HEK293T (cell line): ENCODE data around the gene FOXP2.

Experiments used
- CTCF ChIA-PET: fragments of 350-600 bp; formaldehyde crosslinking; extraction: SDS; loops from one replicate; lab custom pipeline; 2021; ENCODE audit warnings: antibody characterized with exemption, inconsistent platforms; lab: Yijun Ruan, JAX
- POLR2A ChIA-PET: fragments of 350-600 bp; formaldehyde crosslinking; extraction: SDS; loops from one replicate; lab custom pipeline; 2020; ENCODE audit warnings: antibody characterized with exemption, inconsistent platforms; lab: Yijun Ruan, JAX
- DNase-seq: peaks from one replicate; pipeline ENCODE4 v3.0.0; 2012; ENCODE audit warnings: mixed read lengths; ENCODE audit errors: extremely low spot score
- ARNT ChIP-seq: fragments of 450-650 bp; IDR thresholded peaks from 2 replicates; pipeline ENCODE4 v1.6.1; 2017; ENCODE audit warnings: mild to moderate bottlenecking
- BHLHE40 ChIP-seq: fragments of 450-650 bp; IDR thresholded peaks from 2 replicates; pipeline ENCODE4 v1.6.1; 2016; ENCODE audit warnings: mild to moderate bottlenecking, moderate library complexity, borderline replicate concordance
- CTBP1 ChIP-seq: fragments of 450-650 bp; IDR thresholded peaks from 2 replicates; pipeline ENCODE4 v1.6.1; 2016; ENCODE audit warnings: borderline replicate concordance
- ELF4 ChIP-seq: fragments of 450-650 bp; IDR thresholded peaks from 2 replicates; pipeline ENCODE4 v1.6.1; 2017; ENCODE audit warnings: antibody characterized with exemption
- FOXA1 ChIP-seq: fragments of 450-650 bp; IDR thresholded peaks from 2 replicates; pipeline ENCODE4 v1.6.1; 2016; ENCODE audit warnings: mild to moderate bottlenecking
- FOXK2 ChIP-seq: fragments of 450-650 bp; IDR thresholded peaks from 2 replicates; pipeline ENCODE4 v1.6.1; 2016; ENCODE audit warnings: mild to moderate bottlenecking
- FOXM1 ChIP-seq: fragments of 450-650 bp; IDR thresholded peaks from 2 replicates; pipeline ENCODE4 v1.6.1; 2017; ENCODE audit warnings: mild to moderate bottlenecking, borderline replicate concordance
- HDGF ChIP-seq: fragments of 450-650 bp; IDR thresholded peaks from 2 replicates; pipeline ENCODE4 v1.6.1; 2017; ENCODE audit warnings: antibody characterized with exemption, borderline replicate concordance
- L3MBTL2 ChIP-seq: fragments of 450-650 bp; conservative IDR thresholded peaks from 2 replicates; pipeline ENCODE4 v1.6.1; 2016; ENCODE audit warnings: mild to moderate bottlenecking
- LEF1 ChIP-seq: fragments of 450-650 bp; IDR thresholded peaks from 2 replicates; pipeline ENCODE4 v1.6.1; 2017; ENCODE audit warnings: mild to moderate bottlenecking, borderline replicate concordance
- NFRKB ChIP-seq: fragments of 450-650 bp; IDR thresholded peaks from 2 replicates; pipeline ENCODE4 v1.6.1; 2016; ENCODE audit warnings: mild to moderate bottlenecking, moderate library complexity
- PKNOX1 ChIP-seq: fragments of 450-650 bp; IDR thresholded peaks from 2 replicates; pipeline ENCODE4 v1.6.1; 2016
- SP1 ChIP-seq: fragments of 450-650 bp; IDR thresholded peaks from 2 replicates; pipeline ENCODE4 v1.6.1; 2017
- SUZ12 ChIP-seq: fragments of 450-650 bp; IDR thresholded peaks from 2 replicates; pipeline ENCODE4 v1.6.1; 2016; ENCODE audit warnings: mild to moderate bottlenecking
- TARDBP ChIP-seq: fragments of 450-650 bp; IDR thresholded peaks from 2 replicates; pipeline ENCODE4 v1.6.1; 2016
- ZNF384 ChIP-seq: fragments of 450-650 bp; IDR thresholded peaks from 2 replicates; pipeline ENCODE4 v1.6.1; 2016

FOXP2 gene

GRCh38 chr7:114419441-114420272 is 5.0 kb downstream of the FOXP2 start:
- ChIA-PET POLR2A (no interaction called here), CTCF (no interaction called here)
- TF ChIP-seq L3MBTL2 (no peak), ZNF384 (no peak)
- DNase-seq, result no peak

- ChIA-PET CTCF (interaction anchor here (0.6 to 1.1 kb wide), 4 partner anchors 8 to 241 kb away, joined by 3 to 6 read pairs (median 4); no protein-coding TSS in a partner anchor), POLR2A (no interaction called here)
- 0 out of 2 replicates have a peak, but pooled peaks have one; percentile 15 for TF ChIP-seq CTBP1
- TF ChIP-seq ZNF384, result no peak
- DNase-seq, result no peak
Observed at GRCh38 chr7:114422507-114423501, 8.2 kb downstream of the FOXP2 start.

GRCh38 chr7:114426382-114426781 is 11.8 kb downstream of the FOXP2 start:
- TF ChIP-seq ARNT (no peak), LEF1 (no peak), NFRKB (no peak), ZNF384 (no peak), FOXA1 (no peak), FOXM1 (no peak), ELF4 (no peak), TARDBP (no peak), FOXK2 (no peak), CTBP1 (no peak), HDGF (no peak), SP1 (no peak), BHLHE40 (no peak)
- ChIA-PET CTCF (interaction anchor here (0.6 to 2.2 kb wide), 9 partner anchors 8 to 345 kb away, joined by 3 to 11 read pairs (median 4); partner anchors contain the start of gene FOXP2), POLR2A (interaction anchor here (0.9 kb wide), 1 partner anchor 341 kb away, joined by 3 read pairs; no protein-coding TSS in a partner anchor)
- DNase-seq, result no peak

- CTCF ChIA-PET, result interaction anchor here (0.5 to 2.2 kb wide), 11 partner anchors 8 to 1336 kb away, joined by 3 to 11 read pairs (median 4); partner anchors contain the start of gene FOXP2
- TF ChIP-seq BHLHE40 (no peak), NFRKB (no peak), FOXA1 (no peak), SP1 (no peak), LEF1 (no peak), L3MBTL2 (no peak), TARDBP (no peak)
- no peak for DNase-seq
Observed at GRCh38 chr7:114426824-114427223, 12.2 kb downstream of the FOXP2 start.

GRCh38 chr7:114428211-114428610 is 13.6 kb downstream of the FOXP2 start:
- ChIA-PET CTCF (interaction anchor here (2.2 kb wide), 1 partner anchor 112 kb away, joined by 11 read pairs; no protein-coding TSS in a partner anchor), POLR2A (interaction anchor here (0.6 kb wide), 1 partner anchor 325 kb away, joined by 4 read pairs; no protein-coding TSS in a partner anchor)
- DNase-seq, result no peak
- TF ChIP-seq ELF4 (no peak), ZNF384 (no peak), L3MBTL2 (no peak), BHLHE40 (no peak), NFRKB (no peak), HDGF (no peak), LEF1 (no peak), TARDBP (no peak), FOXM1 (no peak), FOXK2 (no peak), PKNOX1 (no peak), ARNT (no peak), CTBP1 (no peak), FOXA1 (no peak), SP1 (no peak)

More at GRCh38 chr7:114426824-114427223, 12.2 kb downstream of the FOXP2 start:
- POLR2A ChIA-PET, result interaction anchor here (0.9 kb wide), 1 partner anchor 341 kb away, joined by 3 read pairs; no protein-coding TSS in a partner anchor

GRCh38 chr7:114431189-114431588 is 16.6 kb downstream of the FOXP2 start:
- ChIA-PET CTCF (interaction anchor here (0.6 kb wide), 1 partner anchor 8 kb away, joined by 3 read pairs; no protein-coding TSS in a partner anchor), POLR2A (no interaction called here)
- TF ChIP-seq HDGF (no peak), FOXM1 (no peak), NFRKB (no peak), ZNF384 (no peak), L3MBTL2 (no peak), LEF1 (no peak), BHLHE40 (no peak), SUZ12 (no peak), FOXK2 (no peak), ELF4 (no peak), SP1 (no peak), TARDBP (no peak), ARNT (no peak), PKNOX1 (no peak), FOXA1 (no peak), CTBP1 (no peak)
- no peak for DNase-seq
